Caco-2 (cell line): Measurements from ENCODE around the gene ME3. TPM values are rescaled to one million over a fixed set of nuclear protein-coding genes. Genes with fewer than 3 reads are reported as not detected.
A peak's percentile ranks its signal among the peaks of the same experiment; 100 is the strongest.

Experiments
- BruUV-seq: library from RNA; stranded (reverse); fragments of 400-500 nt; replicated peaks from 2 replicates; lab custom pipeline; 2021; lab: Mats Ljungman, UMichigan
- CTCF ChIA-PET: fragments of 300-600 bp; sonication (Branson Sonifier 250); formaldehyde crosslinking; loops from one replicate; lab custom pipeline; 2022; ENCODE audit warnings: antibody characterized with exemption; lab: Charles Lee
- POLR2A ChIA-PET: fragments of 300-600 bp; sonication (Branson Sonifier 250); formaldehyde crosslinking; loops from one replicate; lab custom pipeline; 2022; ENCODE audit warnings: antibody characterized with exemption; lab: Charles Lee
- DNase-seq, 2 experiments: peaks; one replicate each; pipeline versions ENCODE4 v3.0.0 to v3.0.0-alpha.2; 2020 to 2022
- H3K27me3 ChIP-seq: replicated peaks from 2 replicates; pipeline ENCODE4 v1.6.0; 2011; ENCODE audit warnings: low read length; ENCODE audit not compliant: control insufficient read depth, insufficient read depth
- H3K36me3 ChIP-seq: 2 replicates; pipeline ENCODE4 v1.5.1; 2011; ENCODE audit warnings: low read length; ENCODE audit not compliant: control insufficient read depth, insufficient read depth
- H3K4me1 ChIP-seq: fragments of 250-450 bp; sonication (Bioruptor Pico); 2 replicates; pipeline ENCODE4 v1.5.1; 2020; ENCODE audit warnings: mild to moderate bottlenecking
- H3K4me3 ChIP-seq: 2 replicates; pipeline ENCODE4 v1.5.1; 2011; ENCODE audit warnings: low read depth, mild to moderate bottlenecking, control low read depth, low read length
- H3K9me3 ChIP-seq: fragments of 250-450 bp; sonication (Bioruptor Pico); 2 replicates; pipeline ENCODE4 v1.5.1; 2020; ENCODE audit warnings: mild to moderate bottlenecking, moderate library complexity
- H3K27ac Mint-ChIP-seq: one replicate; pipeline ENCODE4 v1.8.0; 2022; ENCODE audit warnings: mixed read lengths; ENCODE audit not compliant: unreplicated experiment
- H3K27me3 Mint-ChIP-seq: one replicate; pipeline ENCODE4 v1.8.0; 2022; ENCODE audit warnings: mixed read lengths; ENCODE audit not compliant: insufficient read depth, unreplicated experiment
- H3K36me3 Mint-ChIP-seq: one replicate; pipeline ENCODE4 v1.8.0; 2022; ENCODE audit warnings: mild to moderate bottlenecking, mixed read lengths; ENCODE audit not compliant: insufficient read depth, unreplicated experiment
- H3K4me1 Mint-ChIP-seq: one replicate; pipeline ENCODE4 v1.8.0; 2022; ENCODE audit warnings: low read depth, mixed read lengths; ENCODE audit not compliant: unreplicated experiment
- H3K4me3 Mint-ChIP-seq: one replicate; pipeline ENCODE4 v1.8.0; 2022; ENCODE audit warnings: mild to moderate bottlenecking, moderate library complexity, mixed read lengths; ENCODE audit not compliant: unreplicated experiment
- H3K9me3 Mint-ChIP-seq: one replicate; pipeline ENCODE4 v1.8.0; 2022; ENCODE audit warnings: mixed read lengths; ENCODE audit not compliant: unreplicated experiment
- CTCF ChIP-seq, 2 experiments: fragments of 200-600 bp in 1 of 2; IDR thresholded peaks; 1 replicate in 1 of 2; 2 replicates in 1 of 2; pipeline versions ENCODE4 v1.5.1 to v1.8.0; 2011 to 2022; ENCODE audit warnings: antibody characterized with exemption in 1 of 2, control low read depth in 1 of 2, inconsistent platforms in 1 of 2, low read depth in 1 of 2, low read length in 1 of 2, mild to moderate bottlenecking in 1 of 2, moderate library complexity in 1 of 2; ENCODE audit not compliant: insufficient read depth in 1 of 2, severe bottlenecking in 1 of 2, unreplicated experiment in 1 of 2
- intact Hi-C: fragments of 100-400 bp; cut with micrococcal nuclease; formaldehyde crosslinking; loops from one replicate; pipeline ENCODE4 v1.10.0; 2022; ENCODE audit not compliant: unreplicated experiment
- total RNA-seq: library from RNA; stranded (reverse); gene quantifications from 2 replicates; pipeline ENCODE4 v1.2.3, GENCODE V29; 2022

Gene ME3
- total RNA-seq, 1 experiment from 2014 or later, result 32.8 TPM

- ChIA-PET POLR2A (interaction anchor here (0.6 kb wide), 1 partner anchor 350 kb away, joined by 8 read pairs; no protein-coding TSS in a partner anchor), CTCF (interaction anchor here (0.9 to 1.5 kb wide), 2 partner anchors 38 to 61 kb away, joined by 3 read pairs; no protein-coding TSS in a partner anchor)
- intact Hi-C loops, result no loop called here
- H3K36me3 ChIP-seq, result no peaks in the 10 kb centered on the region
- H3K27me3 ChIP-seq, result no peaks in the 10 kb centered on the region
- Mint-ChIP-seq H3K27ac (peak overlapping the region; percentile 19), H3K36me3 (peaks cover 4% of the 10 kb centered on the region), H3K4me3 (no peak overlapping the region), H3K9me3 (no peaks in the 10 kb centered on the region), H3K4me1 (peaks cover 73% of the 10 kb centered on the region), H3K27me3 (no peaks in the 10 kb centered on the region)
- no TSS peak for BruUV-seq
- H3K4me1 ChIP-seq, result peaks cover 43% of the 10 kb centered on the region
- H3K9me3 ChIP-seq, result no peaks in the 10 kb centered on the region
- no peak for TF ChIP-seq CTCF (IDR thresholded peaks at IDR 0.05; ENCODE audit: insufficient read depth in 1 of 2, low read depth in 1 of 2, low read length in 1 of 2, severe bottlenecking in 1 of 2, unreplicated experiment in 1 of 2)
- H3K4me3 ChIP-seq, result no peak overlapping the region
- DNase-seq, result no peak
Measured at GRCh38 chr11:86669424-86669823, 3.0 kb downstream of the ME3 start.

GRCh38 chr11:86668929-86669328 lies 3.5 kb downstream of the ME3 start:
- Mint-ChIP-seq H3K4me1 (peaks cover 72% of the 10 kb centered on the region), H3K27me3 (no peaks in the 10 kb centered on the region), H3K9me3 (no peaks in the 10 kb centered on the region), H3K27ac (peak overlapping the region; percentile 19), H3K36me3 (peaks cover 4% of the 10 kb centered on the region), H3K4me3 (no peak overlapping the region)
- ChIA-PET CTCF (interaction anchor here (0.6 to 1.2 kb wide), 2 partner anchors 86 to 131 kb away, joined by 3 read pairs; partner anchors contain the start of gene PRSS23), POLR2A (no interaction called here)
- Histone ChIP-seq H3K27me3 (no peaks in the 10 kb centered on the region), H3K4me1 (peaks cover 43% of the 10 kb centered on the region), H3K4me3 (no peak overlapping the region), H3K36me3 (no peaks in the 10 kb centered on the region), H3K9me3 (no peaks in the 10 kb centered on the region)
- intact Hi-C loops, result no loop called here
- no peak for DNase-seq
- TF ChIP-seq CTCF (IDR thresholded peaks at IDR 0.05; ENCODE audit: insufficient read depth in 1 of 2, low read depth in 1 of 2, low read length in 1 of 2, severe bottlenecking in 1 of 2, unreplicated experiment in 1 of 2), result peak in 1 of 2 experiments; percentile 7
- BruUV-seq, result no TSS peak

GRCh38 chr11:86666193-86666592 lies 6.2 kb downstream of the ME3 start:
- H3K36me3 Mint-ChIP-seq, result peaks cover 4% of the 10 kb centered on the region
- H3K27me3 Mint-ChIP-seq, result no peaks in the 10 kb centered on the region
- no peak overlapping the region for H3K4me3 Mint-ChIP-seq
- Histone ChIP-seq H3K36me3 (no peaks in the 10 kb centered on the region), H3K4me3 (no peak overlapping the region), H3K4me1 (peaks cover 30% of the 10 kb centered on the region), H3K9me3 (no peaks in the 10 kb centered on the region), H3K27me3 (no peaks in the 10 kb centered on the region)
- POLR2A ChIA-PET, result no interaction called here
- peaks cover 58% of the 10 kb centered on the region for H3K4me1 Mint-ChIP-seq
- no peak for DNase-seq
- TF ChIP-seq CTCF (IDR thresholded peaks at IDR 0.05; ENCODE audit: insufficient read depth in 1 of 2, low read depth in 1 of 2, low read length in 1 of 2, severe bottlenecking in 1 of 2, unreplicated experiment in 1 of 2), result no peak
- H3K27ac Mint-ChIP-seq, result no peak overlapping the region
- intact Hi-C loops, result no loop called here
- H3K9me3 Mint-ChIP-seq, result no peaks in the 10 kb centered on the region
- CTCF ChIA-PET, result interaction anchor here (1.6 kb wide), 1 partner anchor 58 kb away, joined by 7 read pairs; no protein-coding TSS in a partner anchor
- BruUV-seq, result no TSS peak
